ENCODE measurements around the gene ARF1. TPM values are rescaled to one million over a fixed set of nuclear protein-coding genes. Genes with fewer than 3 reads are reported as not detected.

The ARF1 gene
- polyA plus RNA-seq, 3 donors, result 580 to 789 (median 603) TPM

- WGBS (ENCODE audit: insufficient coverage), result 95% methylated on average over 9 of the region's 9 CpGs
- peaks cover 2% of the 10 kb centered on the region for H4K20me1 ChIP-seq (ENCODE audit: insufficient read depth, low read length)
- no peak overlapping the region for H3K4me3 ChIP-seq (replicated peaks in 1 of 3; ENCODE audit: low read depth in 2 of 3, low read length in 3 of 3)
- no peak overlapping the region for H3K4me2 ChIP-seq (replicated peaks; ENCODE audit: extremely low read depth, low read length, poor library complexity, severe bottlenecking)
- Mint-ChIP-seq H3K36me3 (peaks cover 13 to 21% of the 10 kb centered on the region in 2 donors), H3K4me1 (peaks cover 48% of the 10 kb centered on the region), H3K27me3 (ENCODE audit: low read depth in 3 of 3) (no peaks in the 10 kb centered on the region), H3K4me3 (no peak overlapping the region), H3K9me3 (peaks cover 0 to 3% (median 1%) of the 10 kb centered on the region in 7 donors), H3K27ac (peak overlapping the region in 2 of 7 donors; percentile 55 to 60)
- H3K9me3 ChIP-seq (replicated peaks in 1 of 2; ENCODE audit: control insufficient read depth in 1 of 2, insufficient read depth in 1 of 2, low read length in 2 of 2), result no peaks in the 10 kb centered on the region
- no peak for TF ChIP-seq CTCF (IDR thresholded peaks at IDR 0.05)
- no peak overlapping the region for H2AFZ ChIP-seq (ENCODE audit: insufficient read depth, low read depth, low read length, poor library complexity, severe bottlenecking)
- no peak overlapping the region for H3K9ac ChIP-seq (ENCODE audit: insufficient read depth, low read length, poor library complexity, severe bottlenecking)
- H3K36me3 ChIP-seq (replicated peaks in 1 of 2; ENCODE audit: control insufficient read depth in 1 of 2, insufficient read depth in 2 of 2, low read length in 2 of 2), result peaks cover 11 to 21% of the 10 kb centered on the region in 2 donors
- peaks cover 44 to 63% of the 10 kb centered on the region in 2 donors for H3K4me1 ChIP-seq (ENCODE audit: control insufficient read depth in 1 of 2, insufficient read depth in 2 of 2, low read length in 2 of 2)
- H3K27ac ChIP-seq (ENCODE audit: low read depth in 1 of 2, low read length in 2 of 2), result no peak overlapping the region
- no peaks in the 10 kb centered on the region for H3K27me3 ChIP-seq (ENCODE audit: control insufficient read depth in 2 of 2, insufficient read depth in 2 of 2, low read length in 2 of 2)
- H3K79me2 ChIP-seq (ENCODE audit: insufficient read depth, low read length), result peaks cover 50% of the 10 kb centered on the region
- intact Hi-C loops (cut with micrococcal nuclease), result loop anchor here in 1 of 2 donors (5.0 kb wide), 1 partner anchor 36 kb away; the partner anchor contains the start of gene GUK1
- DNase-seq, result no peak
Observed at GRCh38 chr1:228106800-228107054, 24.2 kb downstream of the ARF1 start.

- Histone ChIP-seq H3K36me3 (replicated peaks in 1 of 2; ENCODE audit: control insufficient read depth in 1 of 2, insufficient read depth in 2 of 2, low read length in 2 of 2) (peaks cover 11 to 21% of the 10 kb centered on the region in 2 donors), H3K27me3 (ENCODE audit: control insufficient read depth in 2 of 2, insufficient read depth in 2 of 2, low read length in 2 of 2) (no peaks in the 10 kb centered on the region), H3K4me3 (replicated peaks in 1 of 3; ENCODE audit: low read depth in 2 of 3, low read length in 3 of 3) (no peak overlapping the region), H3K27ac (ENCODE audit: low read depth in 1 of 2, low read length in 2 of 2) (peak overlapping the region in 1 of 2 donors; percentile 98), H3K4me1 (ENCODE audit: control insufficient read depth in 1 of 2, insufficient read depth in 2 of 2, low read length in 2 of 2) (peaks cover 36 to 55% of the 10 kb centered on the region in 2 donors), H3K79me2 (ENCODE audit: insufficient read depth, low read length) (peaks cover 41% of the 10 kb centered on the region), H3K9me3 (replicated peaks in 1 of 2; ENCODE audit: control insufficient read depth in 1 of 2, insufficient read depth in 1 of 2, low read length in 2 of 2) (no peaks in the 10 kb centered on the region), H3K4me2 (replicated peaks; ENCODE audit: extremely low read depth, low read length, poor library complexity, severe bottlenecking) (peak overlapping the region; percentile 92), H3K9ac (ENCODE audit: insufficient read depth, low read length, poor library complexity, severe bottlenecking) (no peak overlapping the region), H2AFZ (ENCODE audit: insufficient read depth, low read depth, low read length, poor library complexity, severe bottlenecking) (no peak overlapping the region), H4K20me1 (ENCODE audit: insufficient read depth, low read length) (no peaks in the 10 kb centered on the region)
- WGBS (ENCODE audit: insufficient coverage), result 90% methylated on average over 19 of the region's 19 CpGs
- intact Hi-C loops (cut with micrococcal nuclease), result loop anchor here (1.0 to 5.0 kb wide), 3 partner anchors 25 to 59 kb away; partner anchors contain the start of genes ARF1 (in 1 of the 2) and GUK1 (in 1 of the 2)
- Mint-ChIP-seq H3K27ac (peak overlapping the region in 4 of 7 donors; percentile 89 to 96 (median 94)), H3K36me3 (peaks cover 13 to 21% of the 10 kb centered on the region in 2 donors), H3K4me1 (peaks cover 48% of the 10 kb centered on the region), H3K27me3 (ENCODE audit: low read depth in 3 of 3) (no peaks in the 10 kb centered on the region), H3K4me3 (no peak overlapping the region), H3K9me3 (peaks cover 0 to 3% (median 1%) of the 10 kb centered on the region in 7 donors)
- DNase-seq, result no peak
- no peak for TF ChIP-seq CTCF (IDR thresholded peaks at IDR 0.05)
Observed at GRCh38 chr1:228107636-228108035, 25.1 kb downstream of the ARF1 start.

Data from CD14-positive monocyte (primary cell).